A204.1 (cell line): ENCODE data around the gene CFAP77.

Source experiments
- FAIRE-seq: peaks from 2 replicates; lab custom pipeline; 2012; peaks lifted over from hg19 to GRCh38; lab: Jason Lieb, UNC

The CFAP77 gene

DNA sequence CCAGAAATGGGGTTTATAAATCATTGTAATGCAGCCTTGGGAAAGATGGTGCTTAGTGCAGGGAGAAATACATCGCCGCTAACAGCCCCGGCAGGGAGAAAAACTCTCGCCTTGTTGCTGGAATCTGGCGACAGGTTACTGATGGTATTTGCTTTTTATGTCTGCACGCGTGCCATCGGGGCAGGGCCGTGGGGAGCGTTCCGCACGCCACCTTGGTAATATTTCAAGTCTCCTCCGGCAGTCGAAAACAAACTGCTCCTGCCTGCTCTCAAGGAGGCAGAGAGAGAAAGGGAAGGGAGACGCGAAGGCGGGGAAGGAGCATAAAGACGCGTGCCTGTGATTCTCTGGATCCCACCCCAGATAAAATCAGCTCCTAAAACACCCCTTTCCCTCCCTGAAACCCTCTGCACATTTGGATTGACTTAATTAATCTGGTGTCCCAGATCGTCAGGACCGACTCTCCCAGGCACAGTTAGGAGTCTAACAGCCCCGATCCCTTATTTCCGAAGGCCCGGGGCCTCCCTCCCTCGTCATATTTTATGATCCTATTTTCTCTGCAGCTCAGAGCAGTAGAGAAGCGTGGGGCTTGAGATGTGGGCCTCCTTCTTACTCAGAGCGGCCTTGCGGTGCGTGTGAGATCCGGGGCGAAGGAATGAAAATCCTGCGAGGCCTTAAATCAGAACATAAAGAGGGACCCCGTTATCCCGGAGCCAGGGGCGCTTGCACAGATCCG lies 47.7 kb downstream of the CFAP77 start:
- no peak for FAIRE-seq

DNA sequence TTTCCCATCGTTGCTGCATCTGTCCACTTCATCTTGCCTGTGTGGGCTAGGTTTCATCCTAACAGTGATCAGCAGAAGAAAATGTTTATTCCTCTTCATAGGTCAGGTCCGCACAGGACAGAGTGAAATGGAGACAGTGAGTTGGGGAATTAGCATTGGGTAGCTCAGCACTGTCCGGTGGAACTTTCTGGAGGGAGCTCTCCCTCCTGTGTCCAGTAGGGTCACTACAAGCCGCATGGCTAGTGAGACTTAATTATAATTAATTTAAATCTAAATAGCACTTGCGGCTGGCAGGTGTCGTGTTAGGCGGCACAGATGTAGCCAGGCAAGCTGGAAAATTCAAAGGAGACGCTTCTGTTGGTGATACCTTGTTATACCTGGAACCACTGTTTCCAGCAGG lies 48.4 kb downstream of the CFAP77 start:
- no peak for FAIRE-seq

DNA sequence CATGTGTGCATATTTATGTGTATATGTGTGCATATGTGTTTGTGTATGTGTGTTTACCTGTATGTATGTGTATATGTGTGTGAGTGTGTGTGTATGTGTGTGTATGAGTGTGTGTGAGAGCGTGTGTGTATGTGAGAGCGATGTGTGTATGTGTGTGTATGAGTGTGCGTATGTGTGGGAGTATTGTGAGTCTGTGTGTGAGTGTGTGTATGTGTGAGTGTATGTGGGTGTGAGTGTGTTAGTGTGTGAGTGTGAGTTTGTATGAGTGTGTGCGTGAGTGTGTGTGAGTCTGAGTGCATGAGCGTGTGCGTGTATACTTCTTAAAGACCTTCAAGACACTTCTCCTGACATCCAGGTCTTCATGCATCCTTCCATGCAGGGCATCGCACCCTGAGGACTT lies 49.6 kb downstream of the CFAP77 start:
- no peak for FAIRE-seq

DNA sequence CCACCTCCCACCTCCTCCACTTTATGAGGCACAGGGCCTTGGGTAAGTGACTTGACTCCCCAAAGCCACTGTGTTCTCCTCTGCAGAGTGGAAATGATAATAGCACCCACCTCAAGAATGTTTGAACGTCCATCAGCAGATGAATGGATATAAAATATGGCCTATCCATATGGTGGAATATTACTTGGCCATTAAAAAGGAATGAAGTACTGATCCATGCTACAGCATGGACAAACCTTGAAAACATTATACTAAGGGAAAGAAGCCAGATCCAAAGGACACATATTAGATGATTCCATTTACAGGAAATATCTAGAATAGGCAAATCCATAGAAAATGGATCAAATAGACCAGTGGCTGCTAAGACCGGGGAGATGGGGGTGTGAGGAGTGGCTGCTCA lies 50.2 kb downstream of the CFAP77 start:
- FAIRE-seq = no peak

DNA sequence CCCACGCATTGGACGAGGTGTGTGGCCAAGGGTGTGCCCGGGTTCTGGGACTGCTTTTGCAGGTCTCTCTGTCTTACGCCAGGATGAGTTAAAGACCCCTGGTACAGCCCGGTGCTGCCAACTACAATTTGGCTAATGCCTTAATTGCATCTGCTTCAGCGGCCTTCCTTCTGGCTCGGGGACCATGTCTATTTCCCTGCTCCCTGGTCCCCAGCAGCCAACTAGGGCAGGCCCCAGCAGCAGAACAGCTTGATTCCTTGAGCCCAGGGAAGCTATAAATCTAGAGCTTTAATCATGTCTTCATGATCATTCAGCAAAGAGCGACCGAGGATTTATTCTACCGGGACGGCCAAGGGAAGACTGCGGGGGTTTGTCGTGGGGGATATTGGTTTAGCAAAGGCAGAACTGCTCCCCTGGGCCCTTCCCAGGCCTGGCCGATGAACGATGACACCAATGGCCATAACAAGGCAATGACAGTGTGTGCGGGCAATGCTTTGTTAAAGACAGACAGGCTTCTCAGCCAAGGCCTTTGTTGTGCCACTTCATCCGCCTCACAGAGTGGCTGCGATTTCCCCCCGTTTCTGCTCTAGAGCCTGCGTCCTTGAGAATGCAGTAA lies 51.4 kb downstream of the CFAP77 start:
- no peak for FAIRE-seq

DNA sequence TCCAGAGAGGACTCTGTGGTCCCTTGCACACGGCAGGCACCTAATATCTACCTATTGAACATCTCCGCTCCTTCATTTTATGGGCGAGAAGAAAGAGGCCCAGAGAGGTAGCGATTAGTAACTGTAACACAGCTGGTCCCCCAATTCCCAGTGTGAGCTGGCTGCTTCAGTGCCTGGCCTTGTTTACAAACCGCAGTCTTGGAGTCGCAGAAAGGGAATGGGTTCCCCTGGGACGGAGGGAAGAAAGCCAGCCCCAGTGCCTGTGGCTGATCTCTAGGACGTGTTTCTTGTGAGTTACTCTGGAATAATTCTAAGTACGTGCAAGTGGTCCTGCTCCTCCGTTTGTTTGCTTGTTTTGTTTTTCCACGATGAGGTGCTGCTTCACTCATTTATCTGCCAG lies 52.0 kb downstream of the CFAP77 start:
- FAIRE-seq = no peak

DNA sequence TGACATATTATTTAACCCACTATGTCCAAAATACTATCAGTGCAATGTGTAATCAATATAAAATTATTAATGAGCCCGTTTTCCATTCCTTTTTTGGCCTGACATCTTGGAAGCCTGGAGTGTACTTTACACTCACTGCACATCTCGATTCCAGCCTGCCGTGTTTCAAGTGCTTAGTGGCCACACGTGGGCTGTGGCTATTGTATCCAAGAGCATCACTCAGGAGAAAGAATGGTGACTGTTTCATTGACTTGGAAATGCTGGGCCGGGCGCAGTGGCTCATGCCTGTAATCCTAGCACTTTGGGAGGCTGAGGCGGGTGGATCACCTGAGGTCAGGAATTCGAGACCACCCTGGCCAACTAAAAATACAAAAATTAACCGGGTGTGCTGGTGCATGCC lies 54.5 kb downstream of the CFAP77 start:
- FAIRE-seq = no peak

DNA sequence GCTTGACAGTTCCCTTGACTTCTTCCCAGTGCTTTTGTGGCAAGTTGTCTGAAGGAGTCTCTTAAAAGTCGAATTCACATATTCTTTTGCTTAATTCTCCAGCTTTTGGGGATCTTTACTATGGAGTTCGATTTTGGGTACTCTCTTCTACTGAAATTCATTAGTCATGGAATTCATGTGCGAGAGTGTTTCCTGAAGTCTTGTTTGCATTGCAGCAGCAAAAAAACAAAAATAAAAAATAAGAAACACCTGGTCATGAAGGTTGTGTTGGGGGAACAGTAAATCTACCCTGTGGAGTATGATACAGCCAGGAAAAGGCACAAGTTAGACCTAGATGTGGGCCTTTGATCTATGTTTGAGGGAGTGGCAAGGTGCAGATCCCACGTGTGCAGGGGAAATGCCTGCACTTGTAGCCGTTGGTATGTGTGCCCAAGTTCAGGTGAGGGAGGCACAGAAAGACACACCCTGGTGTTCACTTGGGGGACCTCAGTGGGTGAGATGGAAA lies 55.2 kb downstream of the CFAP77 start:
- no peak for FAIRE-seq

DNA sequence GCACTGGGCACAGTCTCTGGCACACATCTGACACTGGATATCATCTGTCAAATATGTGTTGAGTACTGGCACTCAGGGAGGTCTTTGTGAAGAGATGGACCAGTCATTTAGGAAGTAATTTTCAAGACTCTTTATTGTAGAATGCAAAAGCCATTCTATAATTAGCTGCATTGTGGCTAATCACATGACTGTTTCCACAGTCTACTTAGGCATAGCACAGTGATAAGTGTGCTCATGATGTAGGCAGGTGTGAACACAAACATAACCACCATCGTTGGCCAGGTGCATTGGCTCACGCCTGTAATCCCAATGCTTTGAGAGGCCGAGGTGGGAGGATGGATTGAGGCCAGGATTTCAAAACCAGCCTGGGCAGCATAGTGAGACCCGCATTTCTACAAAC lies 62.2 kb downstream of the CFAP77 start:
- FAIRE-seq = no peak

DNA sequence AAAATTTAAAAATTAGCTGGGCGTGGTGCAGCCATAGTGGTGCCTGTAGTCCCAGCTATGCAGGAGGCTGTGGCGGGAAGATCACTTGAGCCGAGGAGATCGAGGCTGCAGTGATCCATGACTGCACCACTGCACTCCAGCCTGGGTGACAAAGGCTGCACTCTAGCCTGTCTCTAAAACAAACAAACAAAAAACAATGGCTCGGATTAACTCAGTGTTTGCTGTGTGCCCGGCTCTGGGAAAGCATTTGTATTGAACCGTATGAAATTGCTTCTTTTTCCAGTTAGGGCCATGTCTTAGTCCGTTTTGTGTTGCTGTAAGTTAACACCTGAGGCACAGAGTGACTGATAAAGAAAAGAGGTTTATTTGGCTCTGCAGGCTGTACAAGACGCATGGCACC lies 62.6 kb downstream of the CFAP77 start:
- no peak for FAIRE-seq

DNA sequence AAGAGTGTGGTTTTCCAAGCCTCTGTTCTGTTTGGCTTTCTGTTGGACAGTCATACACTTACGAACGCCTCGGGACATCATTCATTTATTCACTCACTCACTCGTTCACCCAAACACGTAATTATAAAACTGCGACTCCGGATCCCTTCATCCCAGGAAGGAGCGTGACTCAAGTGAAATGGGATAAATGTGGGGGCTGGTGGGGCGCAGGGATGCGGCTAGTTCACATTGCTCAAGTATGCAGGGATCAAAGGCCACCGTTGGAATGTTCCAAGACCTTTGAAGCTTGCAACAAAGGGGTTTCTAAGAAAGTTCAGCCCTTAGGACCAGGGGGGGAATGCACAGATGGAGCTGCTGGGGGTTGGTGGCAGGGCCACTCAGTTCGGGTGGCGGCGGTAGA lies 64.2 kb downstream of the CFAP77 start:
- FAIRE-seq = no peak

DNA sequence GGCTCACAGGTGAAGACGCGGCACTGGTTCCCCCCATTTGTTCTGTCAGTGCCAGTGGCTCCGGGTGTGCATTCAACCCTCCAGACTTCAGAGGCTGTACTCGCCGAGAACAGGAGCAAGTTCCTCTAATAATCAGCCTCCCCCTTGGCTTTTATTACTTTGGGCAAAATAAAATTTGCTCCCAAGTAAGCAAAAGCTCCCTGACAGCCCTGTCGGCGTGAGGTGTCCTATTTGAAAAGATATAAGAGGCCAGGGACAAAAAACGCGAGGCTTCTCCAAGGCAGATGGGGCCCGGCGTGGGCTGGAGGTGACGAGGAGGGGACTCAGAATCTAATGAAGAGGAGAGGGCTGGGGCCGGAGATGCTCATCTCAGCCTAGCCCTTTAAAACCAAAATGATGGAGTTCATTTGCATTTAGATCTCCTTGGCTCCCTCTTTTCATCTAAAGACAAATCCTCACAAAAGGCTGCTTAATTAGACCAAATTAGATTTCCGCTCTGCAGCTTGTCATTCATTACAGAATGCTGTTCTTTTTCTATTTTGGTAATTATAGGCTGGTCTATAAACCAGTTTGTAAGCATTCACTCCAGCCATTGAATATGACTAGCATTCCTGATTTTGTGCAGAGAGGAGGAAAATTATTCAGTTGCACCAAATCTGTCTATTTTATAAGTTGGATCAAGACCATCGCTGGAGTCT lies 68.5 kb downstream of the CFAP77 start:
- no peak for FAIRE-seq

DNA sequence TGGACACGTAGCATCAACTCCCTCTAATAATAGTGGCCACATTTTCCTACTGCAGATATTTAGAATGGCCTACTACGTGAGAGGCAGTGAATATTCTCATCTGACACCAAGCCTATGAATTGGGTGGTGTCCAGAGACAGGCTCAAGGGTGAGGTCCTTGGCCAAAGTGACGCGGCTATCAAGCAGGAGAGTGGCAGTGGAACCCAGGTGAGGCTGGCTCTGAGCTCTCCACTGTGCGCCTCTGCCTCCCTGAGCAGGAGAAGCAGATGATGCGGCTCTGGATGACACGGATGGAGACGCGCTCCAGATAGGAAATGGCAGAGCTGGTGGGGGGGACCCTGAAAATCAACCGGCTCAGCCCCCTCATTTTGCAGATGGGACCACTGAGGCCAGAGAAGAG lies 69.7 kb downstream of the CFAP77 start:
- FAIRE-seq = no peak

DNA sequence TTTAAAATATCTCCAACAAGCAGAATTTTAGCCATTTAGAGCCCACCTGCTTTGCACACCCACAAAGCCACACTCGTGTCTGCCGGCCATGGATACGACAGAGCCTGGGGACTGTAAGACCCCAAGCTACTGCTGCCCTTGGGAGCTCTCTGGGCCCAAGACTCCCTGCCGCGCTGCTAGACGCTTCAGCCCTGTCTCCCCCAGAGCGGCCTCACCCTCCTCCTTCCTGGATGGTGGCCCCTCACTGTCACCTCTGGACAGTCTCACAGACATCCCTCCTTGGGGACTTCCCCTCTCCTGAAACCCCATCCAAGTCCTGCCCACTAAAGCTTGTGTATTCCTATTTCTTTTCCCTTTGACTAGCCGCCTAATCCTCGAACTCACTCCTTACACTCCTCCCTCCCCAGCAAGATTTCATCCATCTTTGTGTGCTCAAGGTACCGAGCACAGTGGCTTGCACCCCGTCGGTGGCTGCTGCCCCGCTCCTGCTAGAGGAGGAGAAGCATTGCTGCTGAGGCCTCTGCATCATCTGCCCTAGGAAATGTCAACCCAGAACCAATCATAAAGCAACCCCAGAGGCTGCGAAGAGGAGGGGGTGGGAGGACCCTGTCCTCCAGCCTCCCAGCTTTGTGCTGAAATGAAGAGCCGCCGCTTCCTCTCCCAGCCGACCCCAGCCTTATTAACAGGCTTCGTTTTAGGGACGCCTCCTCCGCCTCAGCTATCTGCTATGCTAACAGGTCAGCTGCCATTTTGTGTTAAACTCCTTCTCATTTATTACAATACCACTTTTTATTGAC lies 71.2 kb downstream of the CFAP77 start:
- FAIRE-seq = no peak

DNA sequence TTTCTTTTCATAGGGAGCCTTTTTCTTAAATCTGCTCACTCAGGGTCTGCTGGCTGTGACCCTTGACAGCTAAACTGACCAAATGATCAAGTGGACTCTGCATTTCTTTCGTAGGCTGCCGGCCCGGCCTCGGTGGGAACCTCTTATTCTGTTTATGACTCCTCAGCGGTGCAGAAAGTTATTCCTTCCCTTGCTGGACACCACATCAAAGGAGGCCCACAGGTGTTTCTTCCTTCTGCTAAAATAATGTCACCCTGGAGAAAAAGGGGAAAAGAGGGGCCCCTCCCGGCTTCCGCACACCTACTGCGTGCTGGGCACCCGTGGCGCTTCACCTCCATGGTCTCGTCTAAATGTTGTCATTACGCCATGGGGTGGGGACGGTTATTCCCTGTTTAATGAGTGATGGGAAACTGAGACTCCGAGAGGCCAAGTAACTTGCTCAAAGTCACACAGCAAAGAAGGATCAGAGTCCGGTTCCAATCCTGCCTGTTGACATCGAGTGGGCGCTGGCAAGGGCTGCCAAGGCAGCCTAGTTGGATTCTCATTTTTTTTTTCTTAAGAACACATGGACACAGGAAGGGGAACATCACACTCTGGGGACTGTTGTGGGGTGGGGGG lies 72.3 kb downstream of the CFAP77 start:
- no peak for FAIRE-seq

DNA sequence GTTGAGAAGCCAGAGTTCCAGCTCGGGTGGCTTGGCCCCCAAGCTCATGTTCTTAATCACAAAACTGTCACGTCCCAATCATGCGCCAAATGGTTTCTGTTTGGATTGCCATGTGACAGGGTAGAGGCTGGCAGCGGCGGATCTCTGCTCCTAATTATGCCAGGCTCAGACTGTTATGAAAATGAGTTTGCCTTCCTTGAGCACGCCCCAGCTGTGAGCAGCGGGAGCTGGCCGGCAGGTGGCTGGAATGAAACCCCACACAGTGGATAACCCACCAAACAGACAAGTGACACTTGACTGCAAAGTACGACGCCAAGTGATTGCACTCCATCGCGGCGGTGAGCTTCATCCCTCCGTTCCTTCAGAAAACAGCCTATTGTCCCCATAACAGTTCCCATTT lies 75.4 kb downstream of the CFAP77 start:
- FAIRE-seq = no peak

DNA sequence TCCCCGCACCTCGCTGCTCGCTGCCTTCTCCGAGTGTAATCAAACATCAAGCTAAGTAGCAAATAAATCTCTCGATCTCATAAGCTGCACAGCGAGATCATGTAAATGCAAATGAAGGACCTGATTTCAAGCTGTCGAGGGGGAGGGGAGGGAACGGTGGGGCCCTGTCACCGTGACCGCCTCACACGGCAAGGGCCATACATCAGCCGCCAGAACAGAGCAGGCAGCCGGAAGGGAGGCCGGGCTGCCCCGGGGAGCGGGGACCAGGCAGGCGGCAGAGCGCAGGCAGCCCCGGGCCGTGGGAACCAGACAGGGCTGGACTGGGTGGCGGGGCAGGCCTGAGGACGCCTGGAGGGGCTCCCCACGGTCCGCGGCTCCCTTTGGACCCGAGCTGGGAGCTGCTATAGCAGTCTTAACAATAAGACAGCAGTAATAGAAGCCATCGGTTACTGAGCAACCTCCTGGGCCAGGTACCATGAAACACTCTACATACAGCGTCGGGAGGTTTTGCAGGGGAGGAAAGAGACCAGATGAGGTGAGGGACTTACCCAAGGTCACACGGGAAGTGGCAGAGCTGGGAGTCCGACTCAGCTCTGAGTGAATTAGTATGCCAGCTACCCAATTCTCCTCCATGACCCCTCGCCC lies 76.8 kb downstream of the CFAP77 start:
- no peak for FAIRE-seq

DNA sequence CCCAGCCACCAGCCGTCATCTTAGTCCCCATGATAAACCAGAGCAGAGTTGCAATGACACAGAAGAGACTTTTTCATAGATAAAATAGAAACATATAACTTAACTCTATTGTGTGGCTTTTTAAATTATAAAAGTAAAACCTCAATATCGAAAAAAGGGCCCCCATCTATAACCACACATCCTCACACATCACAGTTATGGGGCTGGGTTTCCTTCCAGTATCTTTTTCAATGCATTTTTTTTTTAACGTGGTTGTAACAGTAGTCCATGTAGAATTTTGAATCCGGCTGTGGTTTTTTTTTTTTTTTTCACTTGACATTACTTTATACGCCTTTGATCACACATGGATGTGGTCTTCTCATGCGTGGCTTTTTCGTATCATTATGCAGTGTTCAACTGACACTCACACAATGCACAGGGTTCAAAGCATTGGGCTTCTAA lies 77.4 kb downstream of the CFAP77 start:
- FAIRE-seq = no peak

DNA sequence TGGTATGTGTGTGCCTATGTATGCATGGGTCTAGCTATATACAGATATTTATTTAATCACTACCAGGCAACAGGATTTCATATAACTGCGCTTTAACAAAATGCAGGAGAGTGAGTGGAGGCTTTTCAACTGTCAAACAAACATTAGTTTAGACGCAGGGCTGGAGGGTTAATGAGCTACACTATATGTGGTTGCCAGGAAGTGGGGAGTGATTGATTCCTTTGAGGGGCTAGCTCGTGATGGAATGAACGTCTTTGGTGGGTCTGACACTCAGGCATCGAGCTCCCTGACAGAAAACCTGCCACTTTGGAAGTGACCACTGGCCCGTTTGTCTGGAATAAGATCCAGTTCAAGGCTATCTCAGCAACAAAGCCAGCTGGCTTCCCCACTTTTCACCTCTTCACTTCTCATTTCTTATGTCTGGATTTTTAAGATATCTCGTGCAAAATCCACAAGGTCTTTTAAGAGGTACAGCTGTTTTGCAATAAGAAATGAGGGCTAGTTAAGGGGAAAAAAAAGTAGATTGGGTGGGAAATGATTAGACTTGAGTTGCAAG lies 78.0 kb downstream of the CFAP77 start:
- FAIRE-seq = no peak

DNA sequence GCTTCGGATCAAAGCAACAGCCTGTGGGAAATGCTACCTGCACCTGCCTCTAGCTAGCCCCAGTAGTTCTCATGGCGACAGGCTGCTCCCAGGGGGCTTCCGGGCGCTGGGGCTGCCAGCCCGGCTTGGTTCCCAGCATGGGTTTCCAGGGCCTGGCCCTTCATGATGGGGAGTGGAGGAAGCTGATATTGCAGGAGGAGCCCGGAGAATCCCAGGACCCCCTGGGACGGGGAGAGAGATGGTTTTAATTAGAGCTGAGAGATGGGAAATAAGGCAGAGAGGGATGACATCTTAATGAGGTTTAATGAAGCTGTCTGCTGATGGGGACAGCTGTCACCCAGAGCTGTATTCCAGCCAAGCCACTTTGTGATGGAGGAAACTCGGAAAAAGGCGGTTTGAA lies 78.6 kb downstream of the CFAP77 start:
- no peak for FAIRE-seq

DNA sequence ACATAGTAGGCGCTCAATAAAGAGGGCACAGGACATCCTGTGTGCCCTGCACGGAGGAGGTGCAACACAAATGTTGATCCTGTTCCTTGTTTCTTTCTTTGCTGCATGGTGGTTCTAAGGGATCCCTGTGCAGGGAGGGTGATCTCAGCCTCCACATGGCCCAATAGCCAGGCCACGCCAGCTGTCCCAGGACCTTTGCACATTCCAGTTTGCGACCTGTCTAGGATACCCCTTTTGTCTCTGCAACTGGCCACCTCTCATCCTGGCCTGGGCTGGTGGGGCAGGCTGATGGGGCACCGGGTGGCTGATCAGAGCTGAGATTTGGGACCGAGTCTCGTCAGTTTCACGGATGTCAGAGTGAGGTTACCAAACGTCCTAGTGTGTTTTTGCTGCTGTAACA lies 79.5 kb downstream of the CFAP77 start:
- FAIRE-seq = no peak
